GM18858 (cell line): ENCODE results near the gene OCA2.
"Not testable (repeated sequence)": the region's sequence is repeated elsewhere in the genome, so short reads cannot be mapped to it uniquely, and the experiment has no call there.

ENCODE experiments used
- ATAC-seq: cut with Tn5 transposase; IDR thresholded peaks from one replicate; pipeline ENCODE4 v1.9.1; 2021; ENCODE audit not compliant: unreplicated experiment

The OCA2 gene

GRCh38 chr15:27958911-27959578 is 140.1 kb downstream of the OCA2 start:
- no peak for ATAC-seq

GRCh38 chr15:27956285-27956684 is 142.8 kb downstream of the OCA2 start:
- ATAC-seq: no peak

DNA sequence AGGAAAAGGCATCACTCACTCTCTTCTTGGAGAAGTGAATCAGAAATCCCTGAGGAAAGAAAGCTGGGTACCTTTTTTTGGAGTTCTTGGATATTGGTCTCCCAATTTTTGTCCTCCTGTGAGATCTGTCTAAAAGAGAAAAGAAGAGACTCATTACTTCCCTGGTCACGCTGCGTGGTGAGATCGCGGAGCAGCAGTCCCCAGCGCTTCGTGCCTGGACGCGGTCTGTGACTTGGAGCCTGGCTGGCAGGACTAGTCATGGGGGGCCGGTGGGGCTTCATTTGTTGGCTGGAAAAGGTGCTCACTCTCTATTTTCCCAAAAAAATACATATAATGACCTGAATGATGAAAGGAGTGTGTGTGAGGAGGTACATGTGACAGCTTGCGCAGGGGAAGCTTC is 144.0 kb downstream of the OCA2 start:
- ATAC-seq: no peak

DNA sequence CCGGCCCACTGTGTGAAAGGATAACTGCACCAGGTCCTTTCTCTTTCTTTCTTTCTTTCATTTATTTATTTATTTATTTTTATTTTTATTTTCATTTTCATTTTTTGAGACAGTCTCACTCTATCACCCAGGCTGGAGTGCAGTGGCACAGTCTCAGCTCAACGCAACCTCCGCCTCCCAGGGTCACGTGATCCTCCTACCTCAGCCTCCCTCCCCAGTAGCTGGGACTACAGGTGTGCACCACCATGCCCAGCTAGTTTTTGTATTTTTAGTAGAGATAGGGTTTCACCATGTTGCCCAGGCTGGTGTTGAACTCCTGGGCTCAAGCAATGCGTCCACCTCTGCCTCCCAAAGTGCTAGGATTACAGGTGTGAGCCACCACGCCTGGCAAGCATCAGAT is 146.5 kb downstream of the OCA2 start:
- not testable (repeated sequence) for ATAC-seq

- ATAC-seq: no peak
These were observed 147.8 kb downstream of the OCA2 start for GRCh38 chr15:27951191-27951890.

DNA sequence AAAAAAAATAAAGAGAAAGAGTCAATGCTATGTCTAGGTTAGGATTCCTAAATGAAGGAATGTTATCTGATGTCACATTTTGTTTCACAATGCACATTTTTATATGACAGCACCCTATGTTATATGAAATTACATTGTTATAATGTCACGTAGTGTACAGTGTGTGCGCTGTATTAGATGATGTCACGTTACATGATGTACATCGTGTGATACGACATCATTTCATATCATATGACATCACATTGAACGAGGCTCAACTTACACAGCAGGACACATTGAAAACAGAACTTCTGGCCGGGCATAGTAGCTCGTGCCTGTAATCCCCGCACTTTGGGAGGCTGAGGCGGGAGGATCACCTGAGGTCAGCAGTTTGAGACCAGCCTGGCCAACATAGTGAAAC is 150.0 kb downstream of the OCA2 start:
- ATAC-seq: no peak

DNA sequence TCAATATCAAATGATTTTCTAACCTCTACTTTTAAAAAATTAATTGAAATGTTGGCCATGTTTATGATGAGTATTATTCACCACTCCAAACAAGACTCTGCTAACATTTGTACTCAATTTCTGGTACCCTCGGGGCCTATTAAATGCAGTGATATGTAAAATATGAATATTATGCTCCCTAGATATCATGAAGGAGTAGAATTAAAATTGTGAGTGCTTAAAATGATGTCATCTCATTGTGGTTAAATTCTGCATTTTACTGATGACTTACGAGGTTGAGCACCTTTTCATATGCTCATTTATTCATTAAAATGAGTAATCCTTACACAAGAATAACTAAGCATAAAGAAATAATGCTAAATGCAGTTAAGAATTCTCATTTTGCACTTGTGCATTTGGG is 159.9 kb downstream of the OCA2 start:
- ATAC-seq: no peak

- no peak for ATAC-seq
These were observed 161.3 kb downstream of the OCA2 start for GRCh38 chr15:27937851-27938250.

GRCh38 chr15:27936164-27936563 is 163.0 kb downstream of the OCA2 start:
- ATAC-seq: no peak

DNA sequence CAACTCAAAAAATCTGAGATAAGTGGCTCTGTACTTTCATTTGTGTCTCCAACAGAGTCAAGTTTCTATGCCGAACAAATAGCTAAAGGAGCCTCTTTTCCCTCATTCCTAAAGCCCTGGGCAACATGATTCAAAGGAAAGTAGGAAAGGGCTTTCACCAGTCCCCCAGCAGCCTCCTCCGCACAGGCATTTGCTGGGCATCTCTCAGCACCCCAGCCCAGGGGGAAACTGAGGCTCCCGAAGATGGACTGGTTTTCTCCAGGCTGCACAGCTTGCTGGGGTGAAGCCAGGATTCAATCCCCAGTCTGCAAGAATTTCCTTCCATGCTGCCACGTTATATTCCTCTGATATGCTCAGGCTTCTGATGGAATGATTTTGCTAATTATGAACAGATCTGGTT is 163.8 kb downstream of the OCA2 start:
- ATAC-seq: no peak

DNA sequence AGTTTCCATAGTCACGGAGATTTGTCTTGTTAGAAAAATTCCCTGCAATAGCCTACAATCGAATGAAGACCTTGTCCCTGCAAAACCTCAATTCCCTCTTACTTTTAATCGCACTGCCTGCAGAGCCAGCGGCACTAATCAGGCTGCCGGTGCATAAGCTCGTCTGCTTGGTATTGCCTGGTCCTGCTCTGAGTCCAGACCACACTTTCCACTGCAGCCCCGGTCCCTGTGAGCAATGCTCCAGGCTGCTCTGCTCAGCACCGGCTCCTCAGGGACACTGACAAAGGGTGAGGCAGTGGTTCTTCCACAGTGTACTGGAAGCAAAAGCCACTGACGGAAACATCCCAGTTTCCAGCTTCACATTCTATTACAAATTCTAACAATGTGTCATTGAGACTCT is 164.3 kb downstream of the OCA2 start:
- ATAC-seq: no peak

- no peak for ATAC-seq
These were observed 165.6 kb downstream of the OCA2 start for GRCh38 chr15:27933562-27933961.

DNA sequence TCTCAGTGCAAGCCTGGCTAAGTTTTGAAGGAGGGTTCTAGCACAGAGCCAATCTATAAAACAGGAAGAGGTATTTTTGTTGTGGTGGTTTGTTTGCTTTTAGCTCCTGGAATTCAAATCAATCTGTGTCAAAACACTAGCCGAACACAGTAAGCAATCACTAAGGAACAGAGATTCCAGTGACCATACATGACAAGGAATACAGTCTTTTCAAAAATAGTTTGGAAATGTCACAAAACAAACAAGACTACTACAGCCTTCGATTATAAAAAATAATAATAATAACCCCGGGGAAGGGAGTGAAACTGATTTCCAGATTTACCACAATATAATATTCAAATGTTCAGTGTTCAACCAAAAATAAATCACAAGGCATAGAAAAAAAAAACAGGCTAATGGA is 166.5 kb downstream of the OCA2 start:
- no peak for ATAC-seq

- no peak for ATAC-seq
These were observed 170.7 kb downstream of the OCA2 start for GRCh38 chr15:27928386-27928785.

GRCh38 chr15:27912283-27912682 is 186.8 kb downstream of the OCA2 start:
- ATAC-seq: no peak

- ATAC-seq: no peak
These were observed 192.3 kb downstream of the OCA2 start for GRCh38 chr15:27906802-27907201.

GRCh38 chr15:27903405-27903804 is 195.7 kb downstream of the OCA2 start:
- no peak for ATAC-seq

DNA sequence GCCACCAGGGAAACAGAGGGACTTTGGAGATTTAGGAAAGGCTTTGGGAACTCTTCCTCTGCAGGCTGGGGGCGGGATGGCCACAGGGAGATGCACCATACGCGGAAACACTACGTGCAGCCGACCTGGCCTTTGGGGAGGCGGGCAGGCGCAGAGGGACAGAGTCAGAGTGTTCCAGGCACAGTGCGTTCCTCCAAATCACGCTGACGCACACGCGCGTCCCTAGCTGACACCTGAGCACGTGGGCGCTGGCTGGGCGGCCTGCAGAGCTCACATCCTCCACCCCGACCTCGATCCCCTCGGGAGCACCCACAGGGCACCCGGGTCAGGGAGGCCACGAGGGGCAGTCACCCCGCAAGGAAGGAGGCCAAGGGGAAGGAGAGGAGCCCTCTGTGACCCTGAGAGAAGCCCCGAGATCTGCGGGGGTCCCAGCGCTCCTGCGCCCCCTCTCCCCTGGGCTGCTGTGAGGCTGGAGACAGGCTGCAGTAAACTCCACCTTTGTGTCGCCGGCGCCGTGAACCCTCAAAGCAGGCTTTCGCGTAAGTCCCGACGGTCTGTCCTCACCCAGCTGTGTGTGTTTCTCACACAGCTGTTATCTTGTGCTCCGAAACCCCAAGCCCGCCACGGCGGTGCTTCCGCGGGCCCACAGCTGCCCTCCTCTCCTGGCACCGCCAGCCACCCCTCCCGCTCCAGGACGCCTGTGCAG is 196.3 kb downstream of the OCA2 start:
- no peak for ATAC-seq

- no peak for ATAC-seq
These were observed 199.4 kb downstream of the OCA2 start for GRCh38 chr15:27899583-27900285.

- ATAC-seq: no peak
These were observed 201.6 kb downstream of the OCA2 start for GRCh38 chr15:27897481-27897880.

GRCh38 chr15:27894645-27895044 is 204.5 kb downstream of the OCA2 start:
- ATAC-seq: no peak

DNA sequence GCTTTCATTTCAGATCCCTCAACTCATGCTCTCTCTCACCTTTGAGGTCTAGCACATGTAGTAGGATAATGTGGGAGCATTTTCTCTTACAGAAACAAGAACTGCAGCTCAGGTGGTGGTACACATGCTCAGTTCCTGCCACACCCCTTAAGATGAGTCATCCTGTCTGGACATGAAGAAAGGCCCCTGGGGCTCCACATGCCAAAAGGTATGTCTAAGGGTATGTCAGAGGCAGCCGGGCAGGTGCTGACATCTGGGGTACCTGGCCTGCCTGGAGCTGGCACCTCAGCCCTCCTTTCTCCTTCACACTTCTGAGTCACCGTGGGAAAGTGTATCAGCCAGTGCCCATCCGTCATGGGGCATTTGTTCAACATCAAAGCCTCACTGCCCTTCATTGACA is 209.9 kb downstream of the OCA2 start:
- ATAC-seq: no peak
